Panc1 (cell line): ENCODE data around the gene UBE2QL1. TPM values are rescaled to one million over a fixed set of nuclear protein-coding genes. Genes with fewer than 3 reads are reported as not detected.

Source experiments
- ATAC-seq: fragments of 200-7000 bp; cut with Tn5 transposase; 2 replicates; pipeline ENCODE4 v1.9.1; 2020; ENCODE audit warnings: mild to moderate bottlenecking, moderate library complexity
- BruUV-seq: library from RNA; stranded (reverse); fragments of 400-500 nt; replicated peaks from 2 replicates; lab custom pipeline; 2021; lab: Mats Ljungman, UMichigan
- CTCF ChIA-PET: fragments of 300-600 bp; sonication (Branson Sonifier 250); formaldehyde crosslinking; loops from one replicate; lab custom pipeline; 2022; ENCODE audit warnings: antibody characterized with exemption; lab: Charles Lee
- POLR2A ChIA-PET: fragments of 300-600 bp; sonication (Branson Sonifier 250); formaldehyde crosslinking; loops from one replicate; lab custom pipeline; 2022; ENCODE audit warnings: antibody characterized with exemption; lab: Charles Lee
- DNase-seq: peaks from one replicate; pipeline ENCODE4 v3.0.0-alpha.2; 2010; ENCODE audit warnings: low read depth, low spot score
- H3K27ac ChIP-seq: 2 replicates; pipeline ENCODE4 v1.5.1; 2011; ENCODE audit warnings: mild to moderate bottlenecking, low read length, inconsistent platforms
- H3K27me3 ChIP-seq: fragments of 200-500 bp; sonication (Bioruptor generic); 2 replicates; pipeline ENCODE4 v1.6.0; 2014; ENCODE audit warnings: low read length, inconsistent platforms; ENCODE audit not compliant: control insufficient read depth, insufficient read depth
- H3K36me3 ChIP-seq: fragments of 200-500 bp; sonication (Bioruptor generic); 2 replicates; pipeline ENCODE4 v1.5.1; 2014; ENCODE audit warnings: inconsistent platforms, mild to moderate bottlenecking, low read length, moderate library complexity; ENCODE audit not compliant: control insufficient read depth, insufficient read depth
- H3K4me1 ChIP-seq: 2 replicates; pipeline ENCODE4 v1.5.1; 2011; ENCODE audit warnings: inconsistent platforms, mild to moderate bottlenecking, low read length, moderate library complexity; ENCODE audit not compliant: control insufficient read depth, insufficient read depth
- H3K4me3 ChIP-seq, 2 experiments: 2 replicates each; pipeline ENCODE4 v1.5.1; 2011 to 2012; ENCODE audit warnings: low read depth in 2 of 2, low read length in 2 of 2, mild to moderate bottlenecking in 2 of 2, inconsistent platforms in 1 of 2, moderate library complexity in 1 of 2
- H3K9me3 ChIP-seq: fragments of 200-500 bp; sonication (Bioruptor generic); 2 replicates; pipeline ENCODE4 v1.5.1; 2014; ENCODE audit warnings: low read depth, mild to moderate bottlenecking, inconsistent platforms, low read length, moderate library complexity; ENCODE audit not compliant: control insufficient read depth, insufficient read depth
- CTCF ChIP-seq: fragments of 450-650 bp; IDR thresholded peaks from 2 replicates; pipeline ENCODE4 v1.5.1; 2017; ENCODE audit warnings: mild to moderate bottlenecking
- POLR2AphosphoS5 ChIP-seq: IDR thresholded peaks from 2 replicates; pipeline ENCODE4 v1.6.1; 2012; ENCODE audit warnings: mild to moderate bottlenecking, low read depth, low read length, moderate library complexity
- SIN3A ChIP-seq: IDR thresholded peaks from 2 replicates; pipeline ENCODE4 v1.6.1; 2012; ENCODE audit warnings: low read depth, mild to moderate bottlenecking, low read length, moderate library complexity, borderline replicate concordance; ENCODE audit not compliant: insufficient read depth
- TCF7L2 ChIP-seq: IDR thresholded peaks from 2 replicates; pipeline ENCODE4 v1.6.1; 2011; ENCODE audit warnings: mild to moderate bottlenecking, low read depth, low read length, inconsistent platforms
- in situ Hi-C: cut with HindIII; loops from 2 replicates; pipeline ENCODE4 v1.10.0; 2016; ENCODE audit warnings: low sequenced_read_pairs, low pct_unique_long_range_greater_than_20kb
- intact Hi-C: fragments of 100-400 bp; cut with micrococcal nuclease; formaldehyde crosslinking; loops from one replicate; pipeline ENCODE4 v1.10.0; 2022; ENCODE audit not compliant: unreplicated experiment
- total RNA-seq: library from RNA; stranded (reverse); gene quantifications from one replicate; pipeline ENCODE4 v1.2.1, GENCODE V29; 2021; ENCODE audit not compliant: unreplicated experiment
- TF ChIP-seq, protein P1 (sequence below), 2 experiments: IDR thresholded peaks; 2 replicates each; pipeline ENCODE4 v1.6.1; 2011 to 2012; ENCODE audit warnings: low read depth in 2 of 2, control low read depth in 1 of 2, low read length in 1 of 2, mild to moderate bottlenecking in 1 of 2, moderate library complexity in 1 of 2; ENCODE audit not compliant: insufficient read depth in 1 of 2

Gene UBE2QL1
- total RNA-seq, 1 experiment from 2014 or later, result not detected

DNA sequence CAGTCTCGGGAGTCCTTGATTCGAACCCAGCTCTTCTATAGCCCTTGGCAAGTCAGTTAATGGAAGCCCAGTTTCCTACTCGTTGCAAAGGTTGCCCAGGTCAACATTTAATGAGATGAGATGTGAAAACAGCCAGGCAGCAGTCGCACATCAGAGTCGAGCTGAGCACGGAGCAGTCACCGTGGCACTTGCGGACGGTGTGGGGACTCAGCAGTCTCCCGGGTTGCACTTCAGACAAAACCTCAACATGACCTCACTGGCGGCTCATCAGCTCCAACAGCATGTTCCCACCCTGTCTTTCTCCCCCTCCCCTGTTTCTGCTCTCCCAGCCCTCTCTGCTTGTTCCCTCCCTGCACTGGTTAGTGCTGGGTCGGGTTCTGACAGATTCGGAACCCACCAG lies 35.8 kb downstream of the UBE2QL1 start:
- intact Hi-C loops (no loop called here), in situ Hi-C loops (no loop called here)
- DNase-seq (no peak), ATAC-seq (no peak)
- Histone ChIP-seq H3K36me3 (no peaks in the 10 kb centered on the region), H3K4me1 (no peaks in the 10 kb centered on the region), H3K9me3 (no peaks in the 10 kb centered on the region), H3K4me3 (no peak overlapping the region), H3K27me3 (peaks cover 10% of the 10 kb centered on the region; the same call in 1 of the 2 replicates), H3K27ac (no peak overlapping the region)
- ChIA-PET POLR2A (no interaction called here), CTCF (no interaction called here)
- TF ChIP-seq TCF7L2 (no peak), CTCF (no peak), SIN3A (no peak), POLR2AphosphoS5 (no peak)
- TF ChIP-seq, protein P1, sequence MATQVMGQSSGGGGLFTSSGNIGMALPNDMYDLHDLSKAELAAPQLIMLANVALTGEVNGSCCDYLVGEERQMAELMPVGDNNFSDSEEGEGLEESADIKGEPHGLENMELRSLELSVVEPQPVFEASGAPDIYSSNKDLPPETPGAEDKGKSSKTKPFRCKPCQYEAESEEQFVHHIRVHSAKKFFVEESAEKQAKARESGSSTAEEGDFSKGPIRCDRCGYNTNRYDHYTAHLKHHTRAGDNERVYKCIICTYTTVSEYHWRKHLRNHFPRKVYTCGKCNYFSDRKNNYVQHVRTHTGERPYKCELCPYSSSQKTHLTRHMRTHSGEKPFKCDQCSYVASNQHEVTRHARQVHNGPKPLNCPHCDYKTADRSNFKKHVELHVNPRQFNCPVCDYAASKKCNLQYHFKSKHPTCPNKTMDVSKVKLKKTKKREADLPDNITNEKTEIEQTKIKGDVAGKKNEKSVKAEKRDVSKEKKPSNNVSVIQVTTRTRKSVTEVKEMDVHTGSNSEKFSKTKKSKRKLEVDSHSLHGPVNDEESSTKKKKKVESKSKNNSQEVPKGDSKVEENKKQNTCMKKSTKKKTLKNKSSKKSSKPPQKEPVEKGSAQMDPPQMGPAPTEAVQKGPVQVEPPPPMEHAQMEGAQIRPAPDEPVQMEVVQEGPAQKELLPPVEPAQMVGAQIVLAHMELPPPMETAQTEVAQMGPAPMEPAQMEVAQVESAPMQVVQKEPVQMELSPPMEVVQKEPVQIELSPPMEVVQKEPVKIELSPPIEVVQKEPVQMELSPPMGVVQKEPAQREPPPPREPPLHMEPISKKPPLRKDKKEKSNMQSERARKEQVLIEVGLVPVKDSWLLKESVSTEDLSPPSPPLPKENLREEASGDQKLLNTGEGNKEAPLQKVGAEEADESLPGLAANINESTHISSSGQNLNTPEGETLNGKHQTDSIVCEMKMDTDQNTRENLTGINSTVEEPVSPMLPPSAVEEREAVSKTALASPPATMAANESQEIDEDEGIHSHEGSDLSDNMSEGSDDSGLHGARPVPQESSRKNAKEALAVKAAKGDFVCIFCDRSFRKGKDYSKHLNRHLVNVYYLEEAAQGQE (IDR thresholded peaks at IDR 0.05; ENCODE audit: insufficient read depth in 1 of 2, low read depth in 2 of 2, low read length in 1 of 2), result no peak
- no TSS peak for BruUV-seq

GRCh38 chr5:6484899-6485298 lies 36.2 kb downstream of the UBE2QL1 start:
- Histone ChIP-seq H3K9me3 (no peaks in the 10 kb centered on the region), H3K36me3 (no peaks in the 10 kb centered on the region), H3K4me1 (no peaks in the 10 kb centered on the region), H3K27me3 (peaks cover 10% of the 10 kb centered on the region; the same call in 1 of the 2 replicates), H3K27ac (no peak overlapping the region), H3K4me3 (no peak overlapping the region)
- no TSS peak for BruUV-seq
- CTCF ChIA-PET, result interaction anchor here (0.8 kb wide), 1 partner anchor 106 kb away, joined by 4 read pairs; the partner anchor contains the start of gene MED10
- POLR2A ChIA-PET, result no interaction called here
- TF ChIP-seq SIN3A, result no peak
- no peak for TF ChIP-seq TCF7L2
- no peak for TF ChIP-seq CTCF
- no peak for TF ChIP-seq POLR2AphosphoS5
- TF ChIP-seq, protein P1 (IDR thresholded peaks at IDR 0.05; ENCODE audit: insufficient read depth in 1 of 2, low read depth in 2 of 2, low read length in 1 of 2), result no peak
- intact Hi-C loops (no loop called here), in situ Hi-C loops (no loop called here)
- DNase-seq (no peak), ATAC-seq (no peak)
